H1 (cell line): ENCODE measurements around the gene CWF19L1. TPM values are rescaled to one million over a fixed set of nuclear protein-coding genes. Genes with fewer than 3 reads are reported as not detected.

ENCODE experiments used
- CTCF ChIA-PET: fragments of 300-600 bp; sonication (Branson Sonifier 250); formaldehyde crosslinking; loops from one replicate; lab custom pipeline; 2021; ENCODE audit not compliant: partially characterized antibody; lab: Charles Lee
- POLR2A ChIA-PET: fragments of 300-600 bp; sonication (Branson Sonifier 250); formaldehyde crosslinking; loops from one replicate; lab custom pipeline; 2021; ENCODE audit warnings: inconsistent platforms; ENCODE audit not compliant: partially characterized antibody; lab: Charles Lee
- DNase-seq, 2 experiments: peaks; one replicate each; pipeline versions ENCODE4 v3.0.0 to v3.0.0-alpha.2; 2010 to 2022; ENCODE audit warnings: low spot score in 2 of 2, low read depth in 1 of 2, mixed read lengths in 1 of 2
- FAIRE-seq: peaks from 2 replicates; lab custom pipeline; 2011; peaks lifted over from hg19 to GRCh38; lab: Jason Lieb, UNC
- H2AFZ ChIP-seq: 2 replicates; pipeline ENCODE4 v1.8.1; 2012; ENCODE audit warnings: low read length, inconsistent platforms
- H2AK5ac ChIP-seq: 2 replicates; pipeline ENCODE4 v1.6.1; 2013; ENCODE audit warnings: low read depth, low read length
- H2BK120ac ChIP-seq: replicated peaks from 2 replicates; pipeline ENCODE3; 2013; ENCODE audit warnings: low read depth, low read length, inconsistent platforms
- H2BK12ac ChIP-seq: 2 replicates; pipeline ENCODE4 v1.6.1; 2013; ENCODE audit warnings: low read depth, low read length
- H2BK15ac ChIP-seq: 2 replicates; pipeline ENCODE4 v1.6.1; 2013; ENCODE audit warnings: low read length
- H2BK20ac ChIP-seq: 2 replicates; pipeline ENCODE4 v1.6.1; 2013; ENCODE audit warnings: low read length
- H2BK5ac ChIP-seq: 2 replicates; pipeline ENCODE4 v1.6.1; 2013; ENCODE audit warnings: low read depth, low read length
- H3K14ac ChIP-seq: 2 replicates; pipeline ENCODE4 v1.6.1; 2013; ENCODE audit warnings: inconsistent platforms; ENCODE audit not compliant: insufficient read length
- H3K18ac ChIP-seq: 2 replicates; pipeline ENCODE4 v1.6.1; 2013; ENCODE audit warnings: low read length; ENCODE audit errors: extremely low read depth
- H3K23ac ChIP-seq: 2 replicates; pipeline ENCODE4 v1.6.1; 2013; ENCODE audit warnings: inconsistent platforms; ENCODE audit not compliant: insufficient read length
- H3K23me2 ChIP-seq: 2 replicates; pipeline ENCODE4 v1.6.1; 2013; ENCODE audit warnings: low read depth, low read length
- H3K27ac ChIP-seq: 2 replicates; pipeline ENCODE4 v1.6.1; 2011; ENCODE audit warnings: low read depth, low read length, inconsistent platforms
- H3K27me3 ChIP-seq, 4 experiments: replicated peaks in 1 of 4; 1 replicate in 1 of 4; 2 replicates in 3 of 4; pipeline versions ENCODE4 v1.6.1 to v1.8.1; 2011 to 2013; ENCODE audit warnings: low read length in 3 of 4, mild to moderate bottlenecking in 3 of 4, inconsistent platforms in 2 of 4, mixed read lengths in 2 of 4, moderate library complexity in 1 of 4; ENCODE audit not compliant: control insufficient read depth in 3 of 4, insufficient read depth in 3 of 4; ENCODE audit errors: extremely low read depth in 1 of 4
- H3K36me3 ChIP-seq, 4 experiments: 2 replicates each; pipeline versions ENCODE4 v1.6.1 to v1.8.1; 2011 to 2013; ENCODE audit warnings: mild to moderate bottlenecking in 4 of 4, low read length in 3 of 4, moderate library complexity in 2 of 4, control low read depth in 1 of 4, inconsistent platforms in 1 of 4; ENCODE audit not compliant: insufficient read depth in 4 of 4, control insufficient read depth in 2 of 4
- H3K4ac ChIP-seq: replicated peaks from 2 replicates; pipeline ENCODE3; 2013; ENCODE audit warnings: low read length, low read depth, mixed read lengths, inconsistent platforms; ENCODE audit not compliant: insufficient read length
- H3K4me1 ChIP-seq, 4 experiments: replicated peaks in 1 of 4; 1 replicate in 1 of 4; 2 replicates in 3 of 4; pipeline versions ENCODE4 v1.6.1 to v1.8.1; 2011 to 2013; ENCODE audit warnings: low read length in 3 of 4, inconsistent platforms in 2 of 4, mixed read lengths in 1 of 4; ENCODE audit not compliant: insufficient read depth in 4 of 4, control insufficient read depth in 3 of 4
- H3K4me2 ChIP-seq, 2 experiments: 2 replicates each; pipeline versions ENCODE4 v1.6.1 to v1.8.1; 2011 to 2013; ENCODE audit warnings: low read depth in 2 of 2, low read length in 2 of 2, control low read depth in 1 of 2, inconsistent platforms in 1 of 2, mild to moderate bottlenecking in 1 of 2; ENCODE audit not compliant: insufficient read depth in 1 of 2
- H3K4me3 ChIP-seq, 4 experiments: fragments of 200-600, 300-600 bp in 1 of 4; sonication (generic), shearing (Covaris generic), sonication (Bioruptor Twin) in 1 of 4; 2 replicates each; pipeline versions ENCODE4 v1.5.1 to v1.8.1; 2011 to 2016; ENCODE audit warnings: low read length in 4 of 4, low read depth in 3 of 4, control low read depth in 2 of 4, inconsistent platforms in 2 of 4, mild to moderate bottlenecking in 2 of 4, mixed read lengths in 1 of 4, moderate library complexity in 1 of 4; ENCODE audit not compliant: insufficient read depth in 2 of 4; ENCODE audit errors: extremely low read depth in 1 of 4
- H3K56ac ChIP-seq: replicated peaks from 2 replicates; pipeline ENCODE3; 2013; ENCODE audit warnings: low read depth, mild to moderate bottlenecking, mixed read lengths, low read length, inconsistent platforms; ENCODE audit not compliant: insufficient read length
- H3K79me1 ChIP-seq: 2 replicates; pipeline ENCODE4 v1.6.1; 2013; ENCODE audit warnings: low read depth, low read length, control low read depth
- H3K79me2 ChIP-seq, 2 experiments: 2 replicates each; pipeline versions ENCODE4 v1.6.1 to v1.8.1; 2012 to 2013; ENCODE audit warnings: low read length in 2 of 2, mild to moderate bottlenecking in 2 of 2, inconsistent platforms in 1 of 2; ENCODE audit not compliant: insufficient read depth in 2 of 2, control insufficient read depth in 1 of 2
- H3K9ac ChIP-seq, 4 experiments: replicated peaks in 1 of 4; 1 replicate in 1 of 4; 2 replicates in 3 of 4; pipeline versions ENCODE4 v1.6.1 to v1.8.1; 2011 to 2013; ENCODE audit warnings: low read depth in 3 of 4, low read length in 3 of 4, control low read depth in 2 of 4, mild to moderate bottlenecking in 2 of 4, moderate library complexity in 2 of 4, inconsistent platforms in 1 of 4; ENCODE audit errors: extremely low read depth in 1 of 4
- H3K9me3 ChIP-seq, 2 experiments: 2 replicates each; pipeline versions ENCODE4 v1.6.1 to v1.8.1; 2012 to 2013; ENCODE audit warnings: mild to moderate bottlenecking in 2 of 2, moderate library complexity in 2 of 2, control low read depth in 1 of 2, inconsistent platforms in 1 of 2, low read depth in 1 of 2, low read length in 1 of 2, mixed read lengths in 1 of 2; ENCODE audit not compliant: insufficient read depth in 2 of 2
- H4K20me1 ChIP-seq, 2 experiments: replicated peaks in 1 of 2; 2 replicates each; pipeline versions ENCODE3 to v1.8.1; 2011 to 2013; ENCODE audit warnings: inconsistent platforms in 2 of 2, low read length in 2 of 2, mild to moderate bottlenecking in 1 of 2; ENCODE audit not compliant: insufficient read depth in 2 of 2, control insufficient read depth in 1 of 2
- H4K5ac ChIP-seq: 2 replicates; pipeline ENCODE4 v1.6.1; 2013; ENCODE audit warnings: low read length, low read depth, mixed read lengths, inconsistent platforms; ENCODE audit not compliant: insufficient read length
- H4K8ac ChIP-seq: 2 replicates; pipeline ENCODE4 v1.8.0; 2013; ENCODE audit warnings: mild to moderate bottlenecking, moderate library complexity, low read length, inconsistent platforms; ENCODE audit not compliant: insufficient read depth; ENCODE audit errors: extremely low read depth
- H4K91ac ChIP-seq: replicated peaks from 2 replicates; pipeline ENCODE3; 2013; ENCODE audit warnings: low read length, mixed read lengths, inconsistent platforms; ENCODE audit not compliant: insufficient read length
- BACH1 ChIP-seq: IDR thresholded peaks from 2 replicates; pipeline ENCODE4 v1.6.1; 2012; ENCODE audit warnings: low read length, improper control_type of control experiment
- BCL11A ChIP-seq, 2 experiments: IDR thresholded peaks; one replicate each; pipeline ENCODE4 v1.6.1; 2011; ENCODE audit warnings: low read depth in 2 of 2, low read length in 2 of 2, mild to moderate bottlenecking in 2 of 2
- EGR1 ChIP-seq: IDR thresholded peaks from 2 replicates; pipeline ENCODE4 v1.6.1; 2011; ENCODE audit warnings: low read depth, low read length, borderline replicate concordance
- EZH2 ChIP-seq: fragments of 200-600 bp; sonication (generic); IDR thresholded peaks from 2 replicates; pipeline ENCODE4 v1.7.1; 2012; ENCODE audit warnings: low read depth, mild to moderate bottlenecking, moderate library complexity, low read length, inconsistent platforms; ENCODE audit not compliant: severe bottlenecking
- GABPA ChIP-seq: IDR thresholded peaks from 2 replicates; pipeline ENCODE4 v1.6.1; 2011; ENCODE audit warnings: mild to moderate bottlenecking, low read length, moderate library complexity, borderline replicate concordance; ENCODE audit not compliant: insufficient read depth
- HDAC2 ChIP-seq, 2 experiments: fragments of 300-600 bp in 1 of 2; sonication (generic) in 1 of 2; IDR thresholded peaks; 2 replicates each; pipeline ENCODE4 v1.6.1; 2011 to 2012; ENCODE audit warnings: low read depth in 2 of 2, low read length in 2 of 2, mild to moderate bottlenecking in 2 of 2, moderate library complexity in 2 of 2, borderline replicate concordance in 1 of 2, inconsistent platforms in 1 of 2
- KDM1A ChIP-seq: fragments of 200-600, 300-600 bp; sonication (generic); IDR thresholded peaks from 2 replicates; pipeline ENCODE4 v1.7.1; 2016; ENCODE audit warnings: mild to moderate bottlenecking, low read length, borderline replicate concordance
- NRF1 ChIP-seq: IDR thresholded peaks from 2 replicates; pipeline ENCODE4 v1.6.1; 2011; ENCODE audit warnings: mild to moderate bottlenecking, low read depth, low read length, improper control_type of control experiment
- POLR2A ChIP-seq, 2 experiments: IDR thresholded peaks; 1 replicate in 1 of 2; 2 replicates in 1 of 2; pipeline ENCODE4 v1.6.1; 2011; ENCODE audit warnings: low read depth in 2 of 2, low read length in 2 of 2, mild to moderate bottlenecking in 2 of 2; ENCODE audit errors: control extremely low read depth in 1 of 2
- SIN3A ChIP-seq, 2 experiments: IDR thresholded peaks in 1 of 2; conservative IDR thresholded peaks in 1 of 2; 2 replicates each; pipeline ENCODE4 v1.6.1; 2011 to 2012; ENCODE audit warnings: low read length in 2 of 2, improper control_type of control experiment in 1 of 2, low read depth in 1 of 2, mild to moderate bottlenecking in 1 of 2
- SP1 ChIP-seq: IDR thresholded peaks from 2 replicates; pipeline ENCODE4 v1.6.1; 2011; ENCODE audit warnings: low read depth, low read length
- SP2 ChIP-seq: IDR thresholded peaks from 2 replicates; pipeline ENCODE4 v1.6.1; 2012; ENCODE audit warnings: mild to moderate bottlenecking, low read length, inconsistent platforms
- TAF7 ChIP-seq: optimal IDR thresholded peaks from 2 replicates; pipeline ENCODE3; 2011; ENCODE audit warnings: low read depth, mild to moderate bottlenecking, inconsistent platforms, low read length, moderate library complexity, borderline replicate concordance
- ZNF274 ChIP-seq: IDR thresholded peaks from 2 replicates; pipeline ENCODE4 v1.7.0; 2012; ENCODE audit warnings: low read length, borderline replicate concordance; ENCODE audit errors: extremely low read depth
- WGBS, 2 experiments: shearing (Covaris generic) in 1 of 2; methylation state at CpG; one replicate each; pipeline versions ENCODE4 v1.1.6 to v1.1.7; 2013 to 2015; ENCODE audit warnings: low lambda C conversion rate in 2 of 2, mixed read lengths in 2 of 2, inconsistent platforms in 1 of 2, low coverage in 1 of 2, missing lambda C conversion rate in 1 of 2; ENCODE audit not compliant: insufficient replicate concordance in 2 of 2, insufficient coverage in 1 of 2, insufficient read length in 1 of 2; ENCODE audit errors: extremely low coverage in 1 of 2, missing lambda C conversion rate in 1 of 2; 5-methylcytosine and 5-hydroxymethylcytosine counted together
- polyA plus RNA-seq, 7 experiments: library from polyadenylated mRNA; depleted of rRNA in 3 of 7; stranded (reverse) in 5 of 7; unstranded in 2 of 7; fragments of >200 nt in 5 of 7; fragments of 200-250 nt in 2 of 7; gene quantifications; 1 replicate in 5 of 7; 2 replicates in 1 of 7; 4 replicates in 1 of 7; pipeline versions ENCODE4 v1.2.1 to v1.2.3, GENCODE V29; 2011 to 2013; ENCODE audit warnings: missing spikeins in 2 of 7, mixed read lengths in 2 of 7
- total RNA-seq: library from RNA; stranded (reverse); fragmentation: NEBNext Ultra II Directional; extraction: Animal tissue kit (Norgen Biotek cat#: 25700); gene quantifications from 2 replicates; pipeline ENCODE4 v1.2.1, GENCODE V29; 2021

The CWF19L1 gene
- total and polyA plus RNA-seq, 2 of the 8 experiments (the other 6 are each of a cell fraction or from before 2014, with no cell fraction given): 11.1 to 29.9 TPM

DNA sequence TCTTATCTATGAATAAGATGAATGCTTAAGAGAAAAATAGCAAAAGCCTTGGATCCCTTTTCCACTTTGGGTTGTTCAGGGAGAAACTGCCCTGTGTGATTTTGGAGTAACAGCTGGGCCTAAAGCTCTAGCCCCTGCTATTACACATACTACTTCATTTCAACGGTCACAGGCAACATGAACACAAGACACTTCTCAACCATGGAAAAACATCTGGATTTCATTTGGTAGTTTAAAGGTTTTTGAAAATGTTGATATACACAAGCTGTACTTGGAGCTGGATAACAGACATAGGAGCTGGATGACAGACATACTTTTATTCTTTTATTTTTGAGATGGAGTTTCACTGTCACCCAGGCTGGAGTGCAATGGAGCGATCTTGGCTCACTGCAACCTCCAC lies 35.3 kb downstream of the CWF19L1 start:
- no peak overlapping the region for H4K91ac ChIP-seq
- no peak overlapping the region; a peak in 1 of 7 replicates for H3K9ac ChIP-seq
- ChIA-PET POLR2A (interaction anchor here (0.6 to 1.5 kb wide), 3 partner anchors 55 to 884 kb away, joined by 3 to 4 read pairs (median 3); no protein-coding TSS in a partner anchor), CTCF (interaction anchor here (1.5 kb wide), 1 partner anchor 9 kb away, joined by 6 read pairs; no protein-coding TSS in a partner anchor)
- H3K9me3 ChIP-seq: no peaks in the 10 kb centered on the region
- no peak overlapping the region for H2AFZ ChIP-seq
- H3K23ac ChIP-seq: no peak overlapping the region
- no peak overlapping the region for H3K56ac ChIP-seq
- H3K4me2 ChIP-seq: no peak overlapping the region
- H3K18ac ChIP-seq: no peak overlapping the region
- H3K27me3 ChIP-seq: no peaks in the 10 kb centered on the region
- H4K8ac ChIP-seq: no peak overlapping the region
- no peaks in the 10 kb centered on the region for H3K4me1 ChIP-seq
- H2AK5ac ChIP-seq: no peak overlapping the region
- no peak overlapping the region for H3K4me3 ChIP-seq
- no peak overlapping the region for H3K14ac ChIP-seq
- no peak overlapping the region for H3K27ac ChIP-seq
- peaks cover 5 to 44% (median 27%) of the 10 kb centered on the region in 4 experiments; a peak in 7 of 8 replicates for H3K36me3 ChIP-seq
- DNase-seq (no peak), FAIRE-seq (no peak)
- H2BK20ac ChIP-seq: no peak overlapping the region
- no peak overlapping the region for H2BK5ac ChIP-seq
- no peak overlapping the region for H2BK12ac ChIP-seq
- H3K4ac ChIP-seq: no peak overlapping the region
- H4K20me1 ChIP-seq: peaks cover 2 to 3% of the 10 kb centered on the region in 2 experiments
- peaks cover 3 to 21% of the 10 kb centered on the region in 2 experiments for H3K79me2 ChIP-seq
- 91% methylated on average over 2 of the region's 2 CpGs; no CpG with 5 or more reads in 1 of the 2 experiments for WGBS, 2 experiments
- H2BK120ac ChIP-seq: no peak overlapping the region
- no peak overlapping the region for H2BK15ac ChIP-seq
- peaks cover 6% of the 10 kb centered on the region for H3K79me1 ChIP-seq
- peaks cover 7% of the 10 kb centered on the region for H3K23me2 ChIP-seq
- H4K5ac ChIP-seq: no peak overlapping the region
- TF ChIP-seq BACH1 (no peak), GABPA (no peak), EZH2 (no peak), ZNF274 (no peak), SP1 (no peak), SP2 (no peak), EGR1 (no peak), POLR2A (IDR thresholded peaks at IDR 0.05; ENCODE audit: control extremely low read depth in 1 of 2, low read depth in 2 of 2, low read length in 2 of 2) (no peak), NRF1 (no peak), HDAC2 (IDR thresholded peaks at IDR 0.05; ENCODE audit: borderline replicate concordance in 1 of 2, low read depth in 2 of 2, low read length in 2 of 2) (no peak), TAF7 (no peak), SIN3A (conservative IDR thresholded peaks at IDR 0.05 in 1 of 2, IDR thresholded peaks at IDR 0.05 in 1 of 2; ENCODE audit: low read depth in 1 of 2, low read length in 2 of 2) (no peak), BCL11A (IDR thresholded peaks at IDR 0.05; ENCODE audit: low read depth in 2 of 2, low read length in 2 of 2) (no peak), KDM1A (no peak)
